Measurements from ENCODE around the gene NEDD4.

Gene NEDD4

GRCh38 chr15:56001471-56002078 is 8.2 kb upstream of the NEDD4 start:
- no peak overlapping the region for H4K12ac ChIP-seq (ENCODE audit: low read depth, low read length)
- WGBS (ENCODE audit: extremely low coverage, insufficient coverage, insufficient read length) = no CpG with 5 or more reads among the region's 3 CpGs

GRCh38 chr15:55999658-56000057 is 6.2 kb upstream of the NEDD4 start:
- Histone ChIP-seq H3K14ac (ENCODE audit: low read length) (no peak overlapping the region), H2BK5ac (ENCODE audit: low read depth, low read length, poor library complexity) (no peak overlapping the region), H3K4me1 (ENCODE audit: control insufficient read depth in 1 of 2, insufficient read depth in 2 of 2, low read length in 2 of 2) (peaks cover 0 to 9% of the 10 kb centered on the region in 2 experiments), H3K23ac (ENCODE audit: low read length) (no peak overlapping the region), H4K8ac (ENCODE audit: low read depth, low read length) (no peak overlapping the region), H3K9me3 (ENCODE audit: insufficient read depth, low read depth, low read length) (no peaks in the 10 kb centered on the region), H3K79me1 (ENCODE audit: low read length) (peaks cover 6% of the 10 kb centered on the region), H2BK120ac (ENCODE audit: insufficient read depth, low read length, poor library complexity) (no peak overlapping the region), H3K18ac (ENCODE audit: low read length) (no peak overlapping the region), H3K9ac (ENCODE audit: low read length) (no peak overlapping the region), H3K27me3 (ENCODE audit: insufficient read depth, low read length) (no peaks in the 10 kb centered on the region), H2AFZ (ENCODE audit: insufficient read depth, low read length, poor library complexity) (no peak overlapping the region), H2AK5ac (ENCODE audit: low read length) (no peak overlapping the region), H2BK12ac (ENCODE audit: low read length) (no peak overlapping the region), H3K27ac (ENCODE audit: low read depth, low read length) (no peak overlapping the region), H3K79me2 (ENCODE audit: control insufficient read depth, insufficient read depth, low read length, poor library complexity) (no peaks in the 10 kb centered on the region), H3K36me3 (ENCODE audit: control insufficient read depth in 1 of 2, insufficient read depth in 2 of 2, low read length in 2 of 2) (no peaks in the 10 kb centered on the region), H4K12ac (ENCODE audit: low read depth, low read length) (no peak overlapping the region), H3K4me2 (ENCODE audit: low read length) (peak overlapping the region; percentile 21), H3K4ac (ENCODE audit: low read depth, low read length) (no peak overlapping the region), H3K4me3 (ENCODE audit: low read depth, low read length) (no peak overlapping the region), H4K91ac (ENCODE audit: low read depth, low read length) (no peak overlapping the region)
- peak; percentile 83 to 87 for DNase-seq
- no CpG with 5 or more reads among the region's 1 CpG for WGBS (ENCODE audit: extremely low coverage, insufficient coverage, insufficient read length)

More at GRCh38 chr15:56001471-56002078, 8.2 kb upstream of the NEDD4 start:
- Histone ChIP-seq H4K8ac (ENCODE audit: low read depth, low read length) (no peak overlapping the region), H3K27ac (ENCODE audit: low read depth, low read length) (no peak overlapping the region), H3K36me3 (ENCODE audit: control insufficient read depth in 1 of 2, insufficient read depth in 2 of 2, low read length in 2 of 2) (no peaks in the 10 kb centered on the region), H3K79me2 (ENCODE audit: control insufficient read depth, insufficient read depth, low read length, poor library complexity) (no peaks in the 10 kb centered on the region), H3K4me1 (ENCODE audit: control insufficient read depth in 1 of 2, insufficient read depth in 2 of 2, low read length in 2 of 2) (peaks cover 0 to 9% of the 10 kb centered on the region in 2 experiments), H3K23ac (ENCODE audit: low read length) (no peak overlapping the region), H3K4ac (ENCODE audit: low read depth, low read length) (no peak overlapping the region), H2BK12ac (ENCODE audit: low read length) (no peak overlapping the region), H2AK5ac (ENCODE audit: low read length) (no peak overlapping the region), H2BK120ac (ENCODE audit: insufficient read depth, low read length, poor library complexity) (peak overlapping the region; percentile 2), H3K14ac (ENCODE audit: low read length) (no peak overlapping the region), H3K9ac (ENCODE audit: low read length) (no peak overlapping the region), H4K91ac (ENCODE audit: low read depth, low read length) (peak overlapping the region; percentile 18), H3K4me2 (ENCODE audit: low read length) (no peak overlapping the region), H3K79me1 (ENCODE audit: low read length) (peaks cover 6% of the 10 kb centered on the region), H3K4me3 (ENCODE audit: low read depth, low read length) (no peak overlapping the region), H3K27me3 (ENCODE audit: insufficient read depth, low read length) (no peaks in the 10 kb centered on the region), H2BK5ac (ENCODE audit: low read depth, low read length, poor library complexity) (no peak overlapping the region), H3K18ac (ENCODE audit: low read length) (no peak overlapping the region), H2AFZ (ENCODE audit: insufficient read depth, low read length, poor library complexity) (no peak overlapping the region), H3K9me3 (ENCODE audit: insufficient read depth, low read depth, low read length) (no peaks in the 10 kb centered on the region)
- peak in 1 of 2 donors; percentile 22 for DNase-seq

GRCh38 chr15:55998478-55998877 is 5.1 kb upstream of the NEDD4 start:
- no CpG with 5 or more reads among the region's 1 CpG for WGBS (ENCODE audit: extremely low coverage, insufficient coverage, insufficient read length)
- H3K23ac ChIP-seq (ENCODE audit: low read length) = no peak overlapping the region
- DNase-seq = peak; percentile 66 to 92

GRCh38 chr15:55993804-55994560 is 570 bp upstream of the NEDD4 start:
- Histone ChIP-seq H3K14ac (ENCODE audit: low read length) (peak overlapping the region; percentile 56), H3K4me1 (ENCODE audit: control insufficient read depth in 1 of 2, insufficient read depth in 2 of 2, low read length in 2 of 2) (peaks cover 0 to 4% of the 10 kb centered on the region in 2 experiments), H2BK120ac (ENCODE audit: insufficient read depth, low read length, poor library complexity) (peak overlapping the region; percentile 48), H2AK5ac (ENCODE audit: low read length) (no peak overlapping the region), H3K27me3 (ENCODE audit: insufficient read depth, low read length) (no peaks in the 10 kb centered on the region), H3K18ac (ENCODE audit: low read length) (peak overlapping the region; percentile 30), H3K9ac (ENCODE audit: low read length) (peak overlapping the region; percentile 88), H3K79me2 (ENCODE audit: control insufficient read depth, insufficient read depth, low read length, poor library complexity) (peaks cover 5% of the 10 kb centered on the region), H4K8ac (ENCODE audit: low read depth, low read length) (peak overlapping the region; percentile 75), H3K4me3 (ENCODE audit: low read depth, low read length) (peak overlapping the region; percentile 84), H3K36me3 (ENCODE audit: control insufficient read depth in 1 of 2, insufficient read depth in 2 of 2, low read length in 2 of 2) (peaks cover 0 to 2% of the 10 kb centered on the region in 2 experiments), H2AFZ (ENCODE audit: insufficient read depth, low read length, poor library complexity) (peak overlapping the region; percentile 83), H2BK5ac (ENCODE audit: low read depth, low read length, poor library complexity) (peak overlapping the region; percentile 50), H3K27ac (ENCODE audit: low read depth, low read length) (peak overlapping the region; percentile 60), H3K9me3 (ENCODE audit: insufficient read depth, low read depth, low read length) (no peaks in the 10 kb centered on the region), H3K4me2 (ENCODE audit: low read length) (peak overlapping the region; percentile 81), H3K23ac (ENCODE audit: low read length) (no peak overlapping the region), H3K79me1 (ENCODE audit: low read length) (peaks cover 8% of the 10 kb centered on the region), H2BK12ac (ENCODE audit: low read length) (peak overlapping the region; percentile 28), H3K4ac (ENCODE audit: low read depth, low read length) (peak overlapping the region; percentile 23), H4K12ac (ENCODE audit: low read depth, low read length) (peak overlapping the region; percentile 14), H4K91ac (ENCODE audit: low read depth, low read length) (peak overlapping the region; percentile 78)
- peak; percentile 57 to 71 for DNase-seq
- WGBS (ENCODE audit: extremely low coverage, insufficient coverage, insufficient read length) = no CpG with 5 or more reads among the region's 41 CpGs

More at GRCh38 chr15:55998478-55998877, 5.1 kb upstream of the NEDD4 start:
- Histone ChIP-seq H3K9ac (ENCODE audit: low read length) (no peak overlapping the region), H2BK5ac (ENCODE audit: low read depth, low read length, poor library complexity) (no peak overlapping the region), H3K4ac (ENCODE audit: low read depth, low read length) (no peak overlapping the region), H2AK5ac (ENCODE audit: low read length) (no peak overlapping the region), H2BK12ac (ENCODE audit: low read length) (no peak overlapping the region), H3K27me3 (ENCODE audit: insufficient read depth, low read length) (no peaks in the 10 kb centered on the region), H3K14ac (ENCODE audit: low read length) (no peak overlapping the region), H3K18ac (ENCODE audit: low read length) (no peak overlapping the region), H2BK120ac (ENCODE audit: insufficient read depth, low read length, poor library complexity) (no peak overlapping the region), H4K91ac (ENCODE audit: low read depth, low read length) (no peak overlapping the region), H3K4me3 (ENCODE audit: low read depth, low read length) (no peak overlapping the region), H3K36me3 (ENCODE audit: control insufficient read depth in 1 of 2, insufficient read depth in 2 of 2, low read length in 2 of 2) (no peaks in the 10 kb centered on the region), H3K27ac (ENCODE audit: low read depth, low read length) (no peak overlapping the region), H2AFZ (ENCODE audit: insufficient read depth, low read length, poor library complexity) (no peak overlapping the region), H4K12ac (ENCODE audit: low read depth, low read length) (no peak overlapping the region), H3K9me3 (ENCODE audit: insufficient read depth, low read depth, low read length) (no peaks in the 10 kb centered on the region), H3K79me1 (ENCODE audit: low read length) (peaks cover 10% of the 10 kb centered on the region), H3K4me2 (ENCODE audit: low read length) (no peak overlapping the region), H3K4me1 (ENCODE audit: control insufficient read depth in 1 of 2, insufficient read depth in 2 of 2, low read length in 2 of 2) (peaks cover 0 to 9% of the 10 kb centered on the region in 2 experiments), H3K79me2 (ENCODE audit: control insufficient read depth, insufficient read depth, low read length, poor library complexity) (no peaks in the 10 kb centered on the region), H4K8ac (ENCODE audit: low read depth, low read length) (no peak overlapping the region)
